C4-2B (cell line): ENCODE data around the gene HAND2.

Experiments used
- ZFX ChIP-seq: fragments of 450-650 bp; IDR thresholded peaks from 2 replicates; pipeline ENCODE4 v1.6.1; 2017
- TF ChIP-seq, protein P1 (sequence below): fragments of 450-650 bp; conservative IDR thresholded peaks from 2 replicates; pipeline ENCODE4 v1.5.1; 2017; ENCODE audit warnings: mild to moderate bottlenecking

DNA sequence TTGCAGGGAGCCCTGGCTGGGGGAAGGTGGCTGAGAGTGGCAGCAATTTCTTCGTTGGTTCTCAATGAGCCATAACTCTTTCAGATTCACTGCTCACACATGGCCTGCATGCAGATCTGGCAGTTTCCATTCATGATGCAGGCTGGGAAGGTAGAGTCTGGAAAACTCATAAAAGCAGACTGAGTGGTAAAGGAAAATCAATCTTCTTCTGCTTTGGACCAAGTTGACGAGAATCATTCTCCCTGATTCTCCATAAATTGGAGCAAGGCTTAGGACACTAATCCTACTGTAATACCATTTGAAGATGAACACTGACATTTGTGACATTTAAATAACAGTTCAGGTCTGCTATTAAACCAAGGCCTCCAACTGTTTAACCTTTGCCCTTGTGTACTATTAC lies 35.3 kb upstream of the HAND2 start:
- TF ChIP-seq, protein P1, sequence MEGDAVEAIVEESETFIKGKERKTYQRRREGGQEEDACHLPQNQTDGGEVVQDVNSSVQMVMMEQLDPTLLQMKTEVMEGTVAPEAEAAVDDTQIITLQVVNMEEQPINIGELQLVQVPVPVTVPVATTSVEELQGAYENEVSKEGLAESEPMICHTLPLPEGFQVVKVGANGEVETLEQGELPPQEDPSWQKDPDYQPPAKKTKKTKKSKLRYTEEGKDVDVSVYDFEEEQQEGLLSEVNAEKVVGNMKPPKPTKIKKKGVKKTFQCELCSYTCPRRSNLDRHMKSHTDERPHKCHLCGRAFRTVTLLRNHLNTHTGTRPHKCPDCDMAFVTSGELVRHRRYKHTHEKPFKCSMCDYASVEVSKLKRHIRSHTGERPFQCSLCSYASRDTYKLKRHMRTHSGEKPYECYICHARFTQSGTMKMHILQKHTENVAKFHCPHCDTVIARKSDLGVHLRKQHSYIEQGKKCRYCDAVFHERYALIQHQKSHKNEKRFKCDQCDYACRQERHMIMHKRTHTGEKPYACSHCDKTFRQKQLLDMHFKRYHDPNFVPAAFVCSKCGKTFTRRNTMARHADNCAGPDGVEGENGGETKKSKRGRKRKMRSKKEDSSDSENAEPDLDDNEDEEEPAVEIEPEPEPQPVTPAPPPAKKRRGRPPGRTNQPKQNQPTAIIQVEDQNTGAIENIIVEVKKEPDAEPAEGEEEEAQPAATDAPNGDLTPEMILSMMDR, result no peak
- no peak for TF ChIP-seq ZFX
